A673 (cell line): ENCODE data around the gene ITM2C. TPM values are rescaled to one million over a fixed set of nuclear protein-coding genes. Genes with fewer than 3 reads are reported as not detected.
A peak's percentile ranks its signal among the peaks of the same experiment; 100 is the strongest.

Source experiments
- Bru-seq: library from RNA; stranded (reverse); fragments of 400-500 nt; gene quantifications from one replicate; lab custom pipeline; 2021; lab: Mats Ljungman, UMichigan
- BruChase-seq, 2 experiments: library from RNA; stranded (reverse); fragments of 400-500 nt; gene quantifications; one replicate each; lab custom pipeline; 2021; lab: Mats Ljungman, UMichigan
- BruUV-seq: library from RNA; stranded (reverse); fragments of 400-500 nt; replicated peaks from 2 replicates; lab custom pipeline; 2021; lab: Mats Ljungman, UMichigan
- CTCF ChIA-PET: fragments of 300-600 bp; sonication (Branson Sonifier 250); formaldehyde crosslinking; loops from one replicate; lab custom pipeline; 2022; ENCODE audit warnings: antibody characterized with exemption; lab: Charles Lee
- POLR2A ChIA-PET: fragments of 300-600 bp; sonication (Branson Sonifier 250); formaldehyde crosslinking; loops from one replicate; lab custom pipeline; 2022; ENCODE audit warnings: antibody characterized with exemption; ENCODE audit not compliant: low non-redundant PET; lab: Charles Lee
- DNase-seq: peaks from one replicate; pipeline ENCODE4 v3.0.0-alpha.2; 2015; ENCODE audit warnings: low spot score
- H3K27ac ChIP-seq: fragments of 200-600 bp; sonication (generic); 2 replicates; pipeline ENCODE4 v1.5.1; 2016; ENCODE audit warnings: mixed run types, low read depth, mild to moderate bottlenecking, mixed read lengths, antibody characterized with exemption, low read length; ENCODE audit not compliant: poor library complexity, severe bottlenecking
- H3K27me3 ChIP-seq: fragments of 200-600 bp; sonication (generic); replicated peaks from 2 replicates; pipeline ENCODE4 v1.6.1; 2017; ENCODE audit warnings: mixed run types, low read depth, mild to moderate bottlenecking, mixed read lengths, antibody characterized with exemption, low read length; ENCODE audit not compliant: insufficient read depth, poor library complexity
- H3K36me3 ChIP-seq: fragments of 200-600 bp; sonication (generic); 2 replicates; pipeline ENCODE4 v1.6.1; 2016; ENCODE audit warnings: mixed run types, mild to moderate bottlenecking, mixed read lengths, antibody characterized with exemption, low read length; ENCODE audit not compliant: insufficient read depth, poor library complexity, severe bottlenecking
- H3K4me1 ChIP-seq: fragments of 200-600 bp; sonication (generic); 2 replicates; pipeline ENCODE4 v1.6.1; 2017; ENCODE audit warnings: mixed run types, mild to moderate bottlenecking, mixed read lengths, antibody characterized with exemption, low read length; ENCODE audit not compliant: insufficient read depth, poor library complexity, severe bottlenecking
- H3K4me3 ChIP-seq: fragments of 200-600 bp; sonication (generic); 2 replicates; pipeline ENCODE4 v1.5.1; 2016; ENCODE audit warnings: low read depth, mixed run types, mild to moderate bottlenecking, mixed read lengths, low read length; ENCODE audit not compliant: poor library complexity, severe bottlenecking
- H3K9me3 ChIP-seq: fragments of 200-600 bp; sonication (generic); 2 replicates; pipeline ENCODE4 v1.6.1; 2016; ENCODE audit warnings: mixed run types, low read depth, mild to moderate bottlenecking, mixed read lengths, antibody characterized with exemption, low read length; ENCODE audit not compliant: poor library complexity, severe bottlenecking
- CTCF ChIP-seq: fragments of 300-800, 200-600 bp; sonication (generic); conservative IDR thresholded peaks from 2 replicates; pipeline ENCODE4 v1.5.1; 2017; ENCODE audit warnings: low read depth, mild to moderate bottlenecking, antibody characterized with exemption, low read length, moderate library complexity, mixed read lengths
- EZH2 ChIP-seq: fragments of 200-600 bp; sonication (generic); IDR thresholded peaks from 2 replicates; pipeline ENCODE4 v1.6.1; 2017; ENCODE audit warnings: borderline replicate concordance, low read depth, mild to moderate bottlenecking, mixed read lengths, antibody characterized with exemption, low read length; ENCODE audit not compliant: poor library complexity, severe bottlenecking
- intact Hi-C: fragments of 100-400 bp; cut with micrococcal nuclease; formaldehyde crosslinking; loops from one replicate; pipeline ENCODE4 v1.10.0; 2022; ENCODE audit not compliant: unreplicated experiment
- long read RNA-seq: library from polyadenylated mRNA; stranded (forward); transcript quantifications from one replicate; pipeline ENCODE4 v2.0.0, GENCODE V29; 2022
- total RNA-seq: library from RNA; stranded (reverse); gene quantifications from 2 replicates; pipeline ENCODE4 v1.2.3, GENCODE V29; 2021

The ITM2C gene
- total RNA-seq (283 and 293 TPM in 2 replicates), Bru-seq, nascent RNA (percentile 79 among the genes with signal in this experiment), BruChase-seq, experiment 1, labeled RNA remaining after a 2-hour chase (percentile 81 among the genes with signal in this experiment), BruChase-seq, experiment 2, labeled RNA remaining after a 6-hour chase (percentile 90 among the genes with signal in this experiment)
- long read RNA-seq, transcript ITM2C-202 (6 exons, 2,078 nt) = major isoform, 575 of 700 reads
- long read RNA-seq, transcript ITM2C-210 (1 exons, 501 nt) = minor isoform, 22 of 700 reads
- long read RNA-seq, transcript ITM2C-203 (5 exons, 1,889 nt) = minor isoform, 55 of 700 reads
- long read RNA-seq, partial matches to known transcripts = 13 of 700 reads
- long read RNA-seq, other reads (novel, unspliced or antisense) = 35 of 700 reads

- intact Hi-C loops = no loop called here
- CTCF ChIA-PET = interaction anchor here (0.6 to 1.0 kb wide), 3 partner anchors 41 to 123 kb away, joined by 3 to 5 read pairs (median 4); no protein-coding TSS in a partner anchor
- Histone ChIP-seq H3K4me3 (peak within 1 kb of the TSS; percentile 99), H3K9me3 (no peaks in the 10 kb centered on the region), H3K27me3 (no peaks in the 10 kb centered on the region), H3K27ac (peak within 1 kb of the TSS; percentile 88), H3K36me3 (no peaks in the 10 kb centered on the region), H3K4me1 (peaks cover 44% of the 10 kb centered on the region)
- POLR2A ChIA-PET = interaction anchor here (0.6 kb wide), 1 partner anchor 194 kb away, joined by 5 read pairs; no protein-coding TSS in a partner anchor
- no TSS peak for BruUV-seq
- DNase-seq = peak; percentile 84
- TF ChIP-seq CTCF (peak; percentile 48), EZH2 (no peak)
These were observed at the start of gene ITM2C for GRCh38 chr2:230864605-230865306. Gene ITM2C (plus strand): TSS chr2:230864942. CDS start chr2:230865026, 84 bp downstream.

- BruUV-seq = no TSS peak
- CTCF ChIA-PET = no interaction called here
- intact Hi-C loops = no loop called here
These were observed 49.7 kb upstream of the ITM2C start for GRCh38 chr2:230815088-230815487.

More at GRCh38 chr2:230815088-230815487, 49.7 kb upstream of the ITM2C start:
- POLR2A ChIA-PET = no interaction called here
- Histone ChIP-seq H3K9me3 (no peaks in the 10 kb centered on the region), H3K4me1 (no peaks in the 10 kb centered on the region), H3K36me3 (peaks cover 36% of the 10 kb centered on the region), H3K4me3 (no peak overlapping the region), H3K27ac (no peak overlapping the region), H3K27me3 (no peaks in the 10 kb centered on the region)
- TF ChIP-seq EZH2 = no peak
- no peak for TF ChIP-seq CTCF
- DNase-seq = no peak
